Myocyte (in vitro differentiated cells): Measurements from ENCODE around the gene NR2C2. TPM values are rescaled to one million over a fixed set of nuclear protein-coding genes. Genes with fewer than 3 reads are reported as not detected.
A peak's percentile ranks its signal among the peaks of the same experiment; 100 is the strongest.

Experiments
- DNase-seq: peaks from one replicate; pipeline ENCODE4 v3.0.0-alpha.2; 2012; ENCODE audit warnings: low read depth
- total RNA-seq: library from RNA; depleted of rRNA; stranded (reverse); fragments of >200 nt; gene quantifications from 2 replicates; pipeline ENCODE4 v1.2.3, GENCODE V29; 2014

Gene NR2C2
- total RNA-seq, 1 donor from 2014 or later, result 25.5 TPM

DNA sequence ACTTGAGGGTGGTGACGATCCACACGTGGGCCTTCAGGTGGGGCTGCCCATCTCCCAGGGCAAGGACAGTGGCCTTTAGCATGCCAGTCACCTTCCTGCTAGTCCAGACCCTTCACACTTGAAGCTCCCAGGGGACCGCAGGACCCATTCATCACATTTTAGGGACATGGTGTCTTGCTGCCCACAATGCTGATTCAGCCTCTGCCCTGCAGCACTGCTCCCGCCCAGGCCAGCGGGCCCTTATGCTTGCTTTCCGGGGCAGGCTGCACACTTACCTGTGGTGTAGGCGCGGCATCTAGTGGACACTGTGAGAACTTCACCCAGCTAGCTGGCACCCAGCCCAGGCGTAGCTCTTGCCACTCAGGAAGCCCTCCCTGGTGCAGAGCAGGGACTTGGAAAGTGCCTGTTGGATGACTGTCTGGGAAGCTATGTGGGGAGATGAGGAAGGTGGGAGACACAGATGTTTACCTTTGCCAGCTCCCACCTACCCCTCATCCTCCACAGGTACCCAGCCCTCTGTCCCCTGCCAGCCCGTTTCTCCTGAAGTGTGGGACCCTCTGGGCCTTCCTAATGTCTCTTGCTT is 26.3 kb upstream of the NR2C2 start:
- peak; percentile 81 for DNase-seq

DNA sequence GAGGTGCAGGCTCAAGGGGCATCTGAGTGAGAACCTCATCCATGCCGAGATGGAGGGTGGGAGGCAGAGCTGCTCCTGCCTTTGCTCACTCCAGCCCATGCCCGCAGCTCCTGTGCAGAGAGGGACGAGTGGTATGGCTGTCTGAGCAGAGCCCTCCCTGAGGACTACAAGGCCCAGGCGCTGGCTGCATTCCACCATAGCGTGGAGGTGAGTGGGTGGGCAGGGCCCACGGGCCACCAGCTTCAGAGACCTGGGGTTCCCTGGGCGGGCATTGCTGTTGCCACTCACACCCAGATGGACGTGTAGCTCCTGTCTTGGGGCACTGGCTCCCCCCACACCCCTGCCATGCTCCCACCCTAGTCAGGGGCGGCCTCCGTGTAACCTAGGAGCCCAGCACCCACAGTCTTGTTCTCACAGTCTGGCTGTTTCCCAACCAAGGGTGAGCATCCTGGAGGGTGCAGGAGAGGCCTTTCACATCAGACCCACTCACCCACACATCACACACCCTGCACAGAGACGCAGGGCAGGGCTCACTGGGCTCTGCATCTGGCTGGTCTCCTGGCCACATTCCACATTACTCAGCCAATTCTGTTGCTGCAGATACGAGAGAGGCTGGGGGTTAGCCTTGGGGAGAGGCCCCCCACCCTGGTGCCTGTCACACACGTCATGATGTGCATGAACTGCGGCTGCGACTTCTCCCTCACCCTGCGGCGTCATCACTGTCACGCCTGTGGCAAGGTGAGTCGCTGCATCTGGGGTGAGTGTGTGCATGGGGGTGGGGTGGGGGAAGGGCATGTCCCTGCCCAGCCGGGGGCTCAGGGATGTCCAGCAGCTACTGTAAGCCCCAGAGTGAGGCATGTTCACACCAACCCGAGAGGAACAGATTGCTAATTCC is 25.3 kb upstream of the NR2C2 start:
- no peak for DNase-seq

DNA sequence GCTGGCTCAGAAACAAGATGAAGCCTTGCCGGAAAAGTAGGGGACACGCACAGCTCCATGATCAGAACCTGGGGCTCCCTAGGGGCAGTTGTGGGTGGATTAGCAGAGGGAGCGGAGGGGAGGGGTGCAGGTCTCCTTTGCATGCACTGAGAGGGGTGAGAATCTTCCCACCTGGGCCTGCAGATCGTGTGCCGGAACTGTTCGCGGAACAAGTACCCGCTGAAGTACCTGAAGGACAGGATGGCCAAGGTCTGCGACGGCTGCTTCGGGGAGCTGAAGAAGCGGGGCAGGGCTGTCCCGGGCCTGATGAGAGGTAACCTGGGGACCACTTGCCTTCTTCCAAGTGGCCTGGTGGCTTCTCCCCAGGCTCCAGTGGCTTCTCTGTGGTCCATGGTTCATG is 24.5 kb upstream of the NR2C2 start:
- no peak for DNase-seq

DNA sequence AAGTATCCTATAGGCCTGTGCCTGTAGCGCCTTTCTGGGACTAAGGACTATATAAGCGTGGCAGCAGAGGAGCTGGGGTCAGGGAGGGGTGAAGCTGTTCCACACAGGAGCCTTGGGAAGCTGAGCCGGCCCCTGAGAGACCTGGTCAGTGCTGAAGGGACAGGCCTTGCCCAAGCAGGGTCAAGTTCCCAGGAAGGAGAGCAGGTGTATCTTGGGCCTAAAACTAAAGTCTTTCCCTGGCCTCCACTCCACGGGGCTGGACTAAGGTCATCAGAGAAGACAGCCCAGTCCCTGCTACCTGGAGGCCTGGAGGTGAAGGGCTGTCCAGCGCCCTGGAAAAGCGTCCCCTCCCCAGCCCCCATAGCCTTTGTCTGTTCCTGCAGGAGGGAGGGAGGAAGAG is 23.9 kb upstream of the NR2C2 start:
- no peak for DNase-seq

DNA sequence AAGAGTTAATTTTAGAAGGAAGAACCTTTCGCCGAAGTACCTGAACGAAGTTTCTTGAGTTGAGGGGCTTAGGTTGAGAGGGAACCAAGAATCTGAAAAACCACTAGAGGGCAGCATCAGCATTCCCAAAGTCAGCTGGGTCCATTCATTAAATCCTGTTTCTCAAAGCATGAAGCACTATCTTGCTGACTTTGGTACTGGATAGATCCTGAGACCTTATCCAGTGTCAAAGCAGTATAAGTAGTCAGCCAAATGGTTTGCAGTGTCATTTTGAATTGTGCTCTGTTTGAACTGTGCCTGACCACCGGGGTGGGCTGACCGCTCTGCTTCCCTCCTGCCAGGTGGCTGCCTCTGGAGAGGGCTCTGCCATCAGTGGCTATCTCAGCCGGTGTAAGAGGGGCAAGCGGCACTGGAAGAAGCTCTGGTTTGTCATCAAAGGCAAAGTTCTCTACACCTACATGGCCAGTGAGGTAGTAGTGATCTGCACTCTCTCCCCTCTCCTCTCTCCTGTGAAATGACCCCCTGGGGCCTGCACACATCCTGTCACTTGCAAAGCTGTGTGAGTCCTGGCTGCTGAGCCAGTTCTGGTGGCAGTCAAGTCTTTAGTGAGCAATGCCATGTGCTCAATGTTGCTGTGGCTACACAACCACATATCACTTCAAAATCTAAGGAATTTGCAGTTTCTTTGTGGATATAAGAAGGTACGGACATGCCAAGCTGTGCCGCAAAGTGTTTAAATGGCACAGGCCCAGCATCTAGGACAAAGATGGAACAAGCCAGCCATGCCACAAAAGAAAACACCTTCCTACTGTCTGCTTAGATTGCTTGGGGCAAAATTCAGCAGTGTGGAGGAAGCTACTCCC is 21.4 kb upstream of the NR2C2 start:
- DNase-seq, result peak; percentile 61

DNA sequence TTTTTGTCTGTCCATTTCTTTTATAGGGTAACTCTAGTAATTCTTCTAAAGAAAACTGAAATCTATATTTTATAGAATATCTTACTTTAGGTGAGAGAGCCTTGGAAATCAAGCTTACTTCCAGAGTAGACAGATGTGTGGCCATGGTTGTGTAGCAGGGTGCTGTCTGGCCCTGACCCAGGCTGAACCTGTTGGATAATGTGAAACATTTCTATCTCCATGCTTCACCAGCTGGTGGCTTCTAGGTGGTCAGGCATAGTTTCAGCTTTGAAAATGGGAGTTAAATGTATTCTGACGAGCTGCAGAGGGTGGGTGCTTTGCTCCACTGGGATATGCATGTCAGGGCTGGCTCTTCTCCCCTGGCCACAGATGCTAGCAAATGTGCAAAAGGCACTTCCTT is 20.8 kb upstream of the NR2C2 start:
- no peak for DNase-seq

DNA sequence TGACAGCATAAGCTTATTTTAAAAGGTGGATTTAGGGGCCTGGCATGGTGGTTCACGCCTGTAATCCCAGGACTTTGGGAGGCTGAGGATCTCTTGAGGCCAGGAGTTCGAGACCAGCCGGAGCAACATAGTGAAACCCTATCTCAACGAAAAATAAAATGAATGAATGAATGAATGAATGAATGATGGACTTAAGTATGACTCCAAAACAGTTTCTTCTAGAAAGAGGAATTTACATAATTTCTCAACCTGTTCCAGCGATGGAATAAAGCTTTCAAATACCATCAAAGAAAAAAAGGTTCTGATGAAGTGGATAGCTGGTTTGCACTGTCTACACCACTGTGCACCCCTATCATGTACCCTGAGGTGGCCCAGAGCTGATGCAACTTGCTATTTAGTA is 20.1 kb upstream of the NR2C2 start:
- DNase-seq, result no peak

DNA sequence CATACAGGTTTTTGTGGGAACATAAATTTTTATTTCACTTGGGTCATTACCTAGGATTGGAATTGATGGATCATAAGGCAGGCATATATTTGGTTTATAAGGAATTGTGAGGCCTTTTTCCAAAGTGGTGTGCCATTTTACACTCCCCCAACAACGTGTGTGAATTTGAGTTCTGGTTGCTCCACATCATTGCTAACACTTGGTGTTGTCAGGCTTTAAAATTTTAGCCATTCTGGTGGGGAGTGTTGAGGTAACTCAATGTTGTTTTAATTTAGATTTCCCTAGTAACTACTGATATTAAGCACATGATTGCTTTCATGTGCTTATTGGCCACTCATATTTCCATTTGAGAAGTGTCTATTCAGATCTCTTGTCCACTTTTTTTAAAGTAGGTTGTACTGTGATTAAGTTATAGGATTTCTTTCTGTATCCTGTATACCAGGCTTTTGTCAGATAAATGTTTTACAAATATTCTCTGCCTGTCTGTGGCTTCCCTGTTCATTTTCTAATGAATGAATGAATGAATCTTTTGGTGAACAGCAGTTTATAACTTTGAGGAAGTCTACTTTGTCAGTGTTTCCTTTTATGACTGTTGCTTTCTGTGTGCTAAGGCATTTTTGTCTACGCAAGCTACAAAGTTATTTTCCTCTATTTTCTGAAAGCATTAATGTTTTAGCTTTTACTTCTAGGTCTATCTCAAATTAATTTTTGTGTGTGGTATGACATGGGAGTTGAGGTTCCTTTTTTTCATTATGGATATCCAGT is 17.9 kb upstream of the NR2C2 start:
- no peak for DNase-seq

DNA sequence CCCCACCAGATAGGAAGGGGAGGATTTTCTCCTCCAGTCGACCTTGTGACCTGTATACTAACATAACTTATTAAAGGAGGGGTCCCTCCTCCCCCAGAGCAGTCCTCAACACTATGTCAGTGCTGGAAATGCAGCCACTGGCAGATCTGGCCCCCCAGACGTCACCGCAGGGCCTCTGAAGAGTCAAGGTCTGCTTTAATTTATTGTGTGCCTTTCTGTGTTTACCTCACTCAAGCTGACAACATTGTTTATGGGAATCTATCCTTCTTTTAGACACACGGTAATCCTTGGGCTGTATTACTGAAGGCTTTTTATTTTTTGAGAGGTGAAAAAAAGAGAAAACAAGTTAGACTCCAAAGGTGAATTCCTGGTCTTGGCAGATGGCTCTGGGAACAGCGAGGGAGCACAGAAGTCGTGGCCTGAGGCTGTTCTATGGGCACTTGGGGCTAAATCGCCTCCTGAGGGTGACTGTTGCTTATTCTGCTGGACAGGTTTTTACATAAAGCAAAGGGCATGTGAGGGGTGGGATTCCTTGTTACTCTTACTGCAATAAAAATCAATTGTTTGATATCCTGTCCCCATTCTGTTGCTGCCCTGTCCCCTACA is 13.5 kb upstream of the NR2C2 start:
- DNase-seq, result no peak

DNA sequence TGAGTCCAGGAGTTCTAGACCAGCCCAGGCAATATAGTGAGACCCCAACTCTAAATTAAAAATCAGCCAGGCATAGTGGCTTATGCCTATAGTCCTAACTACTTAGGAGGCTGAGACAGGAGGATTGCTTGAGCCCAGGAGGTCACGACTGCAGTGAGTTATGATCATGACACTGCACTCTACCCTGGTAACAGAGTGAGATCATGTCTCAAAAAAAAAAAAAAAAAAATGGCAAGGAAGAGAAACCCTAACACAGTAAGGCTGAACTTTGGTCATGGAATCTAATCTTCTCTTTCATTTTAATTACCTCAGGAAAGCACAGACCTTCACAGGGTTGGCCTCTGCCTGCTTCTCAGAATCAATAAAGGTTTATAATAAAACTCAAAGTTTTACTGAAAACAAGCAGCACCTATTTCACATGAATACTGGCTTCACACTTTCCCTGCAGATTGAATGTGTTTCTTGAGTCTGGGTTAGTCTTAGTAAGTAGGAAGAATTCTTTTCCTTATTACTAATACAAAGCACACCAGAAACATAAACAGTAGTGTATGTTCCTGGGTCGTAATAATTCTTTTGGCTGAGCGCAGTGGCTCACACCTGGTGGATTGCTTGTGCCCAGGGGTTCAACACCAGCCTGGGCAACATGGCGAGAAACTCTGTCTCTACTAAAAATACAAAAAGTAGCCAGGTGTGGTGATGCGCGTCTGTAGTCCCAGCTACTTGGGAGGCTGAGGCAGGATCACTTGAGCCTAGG is 11.6 kb upstream of the NR2C2 start:
- no peak for DNase-seq

DNA sequence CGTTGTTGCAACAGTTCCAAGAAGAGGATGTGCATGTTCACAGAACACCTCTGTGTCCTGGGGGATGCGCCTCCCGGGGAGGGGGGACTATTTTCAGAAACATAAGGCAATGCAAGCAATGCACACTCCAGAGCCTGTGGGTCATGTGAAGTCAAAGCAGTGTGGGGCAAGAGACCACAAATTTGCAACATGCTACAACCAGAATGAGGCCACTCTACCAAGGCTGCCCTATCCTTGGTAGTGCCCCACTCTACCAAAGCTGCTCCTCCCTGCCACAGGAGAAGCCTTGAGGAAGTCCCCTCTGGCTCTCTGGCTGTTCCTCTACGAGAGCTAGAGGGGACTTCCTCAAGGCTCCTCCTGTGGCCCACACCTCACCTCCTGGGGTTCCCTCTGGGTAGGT is 8.4 kb upstream of the NR2C2 start:
- DNase-seq, result no peak

DNA sequence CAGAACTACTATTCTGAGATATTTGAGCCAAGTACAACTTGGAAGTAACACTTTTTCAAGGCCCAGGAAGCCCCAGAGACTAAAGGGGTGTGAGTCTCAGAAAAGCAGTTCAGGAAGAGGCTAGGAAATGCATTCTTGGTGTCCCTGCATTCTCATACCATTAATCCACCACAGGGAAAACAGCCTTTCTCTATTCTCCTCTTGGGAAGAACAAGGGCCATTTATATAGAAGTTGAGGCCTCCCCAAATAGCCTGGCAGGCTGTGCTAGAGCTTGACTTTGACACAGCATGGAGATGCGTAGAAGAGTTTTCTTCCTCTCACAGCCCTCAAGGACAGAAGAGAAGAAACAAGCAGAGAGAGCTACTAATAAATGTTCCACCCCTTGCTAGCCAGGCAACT is 5.5 kb upstream of the NR2C2 start:
- DNase-seq, result no peak

DNA sequence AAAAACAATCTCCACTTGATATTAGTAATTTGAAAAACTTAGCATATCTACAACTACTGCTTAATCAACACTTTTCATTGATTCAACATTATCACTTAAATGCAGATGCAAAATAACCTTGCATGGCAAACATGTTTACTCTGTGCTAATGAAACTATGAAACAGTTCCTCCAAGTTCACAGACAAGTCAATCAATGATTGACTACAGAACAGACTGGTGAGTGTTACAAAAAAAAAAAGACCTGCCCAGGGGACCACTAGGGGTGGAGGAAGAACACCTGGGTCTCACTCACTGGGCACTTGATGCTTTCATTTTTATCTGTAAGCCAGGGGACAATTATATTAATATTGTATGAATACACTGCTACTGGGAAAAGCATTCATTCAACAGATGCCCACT is 4.3 kb upstream of the NR2C2 start:
- no peak for DNase-seq

DNA sequence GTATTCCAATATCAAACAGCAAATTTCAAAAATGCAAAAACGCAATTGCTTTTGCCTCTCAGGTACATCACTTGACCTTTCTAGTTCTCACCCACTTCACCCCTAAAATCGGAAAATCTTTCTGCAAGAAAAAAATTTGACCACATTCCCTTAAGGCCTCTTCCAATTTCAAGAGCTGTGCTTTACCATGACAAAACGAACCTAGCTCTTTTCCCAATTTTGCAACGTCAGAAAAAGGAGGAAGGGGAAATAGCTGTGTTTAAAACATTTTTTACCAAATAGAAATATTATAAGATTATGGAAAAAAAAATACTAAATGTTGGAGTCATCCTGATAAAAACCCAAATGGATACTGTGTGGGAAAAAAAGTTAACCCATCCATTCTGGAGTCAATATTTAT is 1.1 kb upstream of the NR2C2 start:
- no peak for DNase-seq

DNA sequence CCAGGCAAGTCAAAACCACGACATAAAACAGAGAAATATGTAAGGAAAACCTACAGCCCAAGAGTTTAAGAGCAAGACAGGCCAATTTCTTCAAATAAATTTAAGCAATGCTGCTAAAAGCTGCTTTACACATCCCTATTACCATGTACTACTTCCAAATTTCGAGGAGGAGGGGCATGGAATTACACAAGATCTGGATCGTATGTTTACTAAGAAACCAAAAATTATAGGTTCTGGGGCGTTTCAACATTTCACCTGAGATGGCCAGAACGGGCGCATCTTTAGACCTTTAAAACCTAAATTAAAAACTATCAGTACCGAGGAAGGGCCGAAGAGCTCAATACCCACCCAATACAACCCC is 664 bp upstream of the NR2C2 start:
- no peak for DNase-seq

DNA sequence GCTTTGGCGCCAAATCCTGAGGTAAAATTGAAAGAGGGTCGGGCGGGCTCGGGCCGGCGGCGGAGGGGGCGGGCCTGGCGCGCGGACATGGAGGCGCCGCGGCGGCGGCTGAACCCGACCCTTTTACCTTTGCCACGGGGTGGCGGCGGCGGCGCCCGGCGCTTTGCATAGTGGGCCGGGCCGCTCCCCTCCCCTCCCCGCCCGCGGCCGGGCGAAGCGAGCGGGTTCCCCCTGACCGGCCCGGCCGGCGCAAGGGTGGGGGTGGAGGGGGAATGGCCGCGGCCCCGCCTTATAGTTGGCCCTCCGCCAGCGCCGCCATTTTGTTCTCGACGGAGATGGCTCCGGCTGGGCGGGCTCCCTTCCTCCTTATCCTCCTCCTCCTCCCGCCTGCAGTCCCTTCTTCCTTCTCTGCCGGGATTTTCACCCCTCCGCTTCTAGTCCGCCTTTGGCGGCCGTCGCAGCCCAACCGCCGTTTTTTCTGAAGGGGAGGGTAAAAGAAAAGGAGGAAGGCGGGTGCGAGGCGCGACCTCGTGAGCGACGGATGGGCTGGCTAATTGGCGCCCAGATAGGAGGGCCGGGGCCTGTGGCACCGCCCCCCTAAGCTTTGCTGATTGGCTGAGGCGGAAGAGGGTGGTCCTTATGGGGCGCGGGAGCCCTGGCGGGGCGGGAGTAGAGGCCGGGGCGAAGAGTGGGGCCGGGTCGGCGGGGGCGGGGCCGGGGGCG is 664 bp downstream of the NR2C2 start:
- peak; percentile 97 for DNase-seq

DNA sequence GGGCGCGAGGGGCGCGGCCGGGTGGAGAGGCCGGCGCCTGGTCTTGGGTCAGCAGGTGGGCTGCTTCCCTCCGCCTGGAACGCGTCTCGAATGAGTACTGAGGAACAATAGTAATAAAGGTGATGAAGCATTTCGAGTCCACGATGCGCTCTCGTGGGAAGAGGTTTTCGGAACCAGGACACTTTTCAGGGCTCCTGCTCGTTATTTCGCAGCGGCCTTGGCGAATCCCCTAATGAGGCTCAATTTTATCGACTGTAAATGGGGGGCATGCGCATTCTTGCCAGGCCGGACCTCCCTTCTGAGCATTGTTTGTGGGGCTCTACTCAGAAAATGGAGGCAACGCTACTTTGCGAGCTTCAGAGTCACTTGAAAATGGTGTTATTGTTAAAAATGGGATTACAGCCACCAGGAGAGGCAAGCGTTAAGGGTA is 1.2 kb downstream of the NR2C2 start:
- DNase-seq, result no peak

DNA sequence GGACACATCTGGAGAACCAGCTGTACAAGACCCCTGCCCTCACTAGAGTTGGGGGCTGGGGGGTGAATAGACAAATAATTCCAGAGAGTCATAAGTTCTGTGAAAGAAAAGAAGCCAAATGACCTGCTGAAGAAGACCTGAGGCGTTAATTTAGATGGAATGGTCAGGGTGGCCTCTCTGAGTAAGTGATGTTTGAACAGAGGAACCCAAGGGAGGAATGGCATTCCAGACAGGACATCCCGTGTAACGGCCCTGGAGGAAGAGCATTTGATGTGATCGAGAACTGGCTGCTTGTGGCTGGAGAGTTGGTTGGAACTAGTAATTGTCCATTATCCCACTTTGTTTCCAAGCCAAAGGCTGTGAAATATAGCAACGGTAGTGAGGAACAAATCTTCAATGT is 1.7 kb downstream of the NR2C2 start:
- peak; percentile 8 for DNase-seq

DNA sequence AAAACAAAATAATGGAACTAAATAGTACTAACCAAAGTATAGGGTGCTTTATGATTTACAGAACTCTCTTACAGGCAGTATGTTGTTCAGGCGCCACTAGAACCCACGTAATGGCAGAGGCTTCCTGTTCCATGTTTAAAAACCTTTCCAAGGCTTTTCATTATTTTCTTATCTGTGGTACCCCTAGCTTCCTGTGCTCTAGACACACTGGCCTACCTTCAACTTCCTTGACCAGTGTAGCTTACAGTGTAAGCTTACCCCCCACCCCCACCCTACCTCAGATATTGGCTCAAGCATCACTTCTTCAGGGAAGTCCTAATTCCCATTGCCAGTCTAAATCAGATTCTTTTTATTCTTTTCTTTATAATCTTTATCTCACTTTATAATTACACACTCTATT is 2.9 kb downstream of the NR2C2 start:
- no peak for DNase-seq

DNA sequence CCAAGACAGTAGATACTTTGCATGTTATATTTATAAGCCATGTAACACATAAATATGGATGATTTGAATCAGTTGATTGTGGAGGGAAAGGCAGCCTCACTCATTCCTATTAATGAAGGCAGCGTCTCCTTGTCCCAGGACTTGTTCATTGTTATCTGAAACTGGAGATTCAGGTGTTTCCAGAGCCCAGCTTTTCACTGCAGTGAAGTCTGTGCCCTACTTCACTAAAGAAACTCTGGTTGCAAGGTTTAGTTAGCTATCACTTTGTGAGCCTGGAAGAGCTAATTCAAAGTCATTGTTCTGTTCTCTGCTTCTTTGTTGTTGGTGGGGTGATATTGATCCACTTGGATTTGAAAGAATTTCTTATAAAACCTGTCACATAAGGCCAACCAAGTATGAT is 9.8 kb downstream of the NR2C2 start:
- DNase-seq, result no peak
